Sciatic nerve (tissue), 2 donors: ENCODE measurements around the gene KSR2. TPM values are rescaled to one million over a fixed set of nuclear protein-coding genes. Genes with fewer than 3 reads are reported as not detected.

Experiments used
- ATAC-seq: fragments of 200-7000 bp; cut with Tn5 transposase; one replicate; pipeline ENCODE4 v1.9.1; 2020; ENCODE audit warnings: mild to moderate bottlenecking, moderate library complexity
- DNase-seq: peaks from one replicate; pipeline ENCODE4 v3.0.0-alpha.2; 2020; ENCODE audit warnings: low spot score
- intact Hi-C: fragments of 100-400 bp; cut with DNase I; formaldehyde crosslinking; loops from one replicate; pipeline ENCODE4 v1.14.2; 2022
- total RNA-seq: library from RNA; stranded (reverse); fragmentation: NEBNext Ultra II Directional; extraction: Animal tissue kit (Norgen Biotek cat#: 25700); gene quantifications from one replicate; pipeline ENCODE4 v1.2.1, GENCODE V29; 2021
- donor health status: DM: no; HTN: no; CAD: no.
- donor health status: DM: no; HTN: no; CAD: no.

KSR2 gene
- total RNA-seq, 1 donor from 2014 or later, result not detected

GRCh38 chr12:117622741-117623140, 346.0 kb downstream of the KSR2 start:
- intact Hi-C loops, result no loop called here
- ATAC-seq (no peak), DNase-seq (no peak)

- DNase-seq (no peak), ATAC-seq (no peak)
- intact Hi-C loops, result no loop called here
Observed at GRCh38 chr12:117622087-117622486, 346.7 kb downstream of the KSR2 start.

GRCh38 chr12:117607778-117608177, 361.0 kb downstream of the KSR2 start:
- intact Hi-C loops, result no loop called here
- DNase-seq (no peak), ATAC-seq (no peak)

- ATAC-seq, result no peak
- intact Hi-C loops, result no loop called here
- no peak for DNase-seq
Observed at GRCh38 chr12:117606945-117607344, 361.8 kb downstream of the KSR2 start.

GRCh38 chr12:117606024-117606423, 362.8 kb downstream of the KSR2 start:
- intact Hi-C loops, result no loop called here
- ATAC-seq (no peak), DNase-seq (no peak)

- no peak for ATAC-seq
Observed at GRCh38 chr12:117603316-117604113, 365.3 kb downstream of the KSR2 start.

GRCh38 chr12:117599849-117600248, 368.9 kb downstream of the KSR2 start:
- intact Hi-C loops, result no loop called here
- DNase-seq (no peak), ATAC-seq (no peak)

More at GRCh38 chr12:117603316-117604113, 365.3 kb downstream of the KSR2 start:
- DNase-seq, result no peak
- intact Hi-C loops, result no loop called here

GRCh38 chr12:117596968-117597367, 371.8 kb downstream of the KSR2 start:
- ATAC-seq, result no peak
- no peak for DNase-seq
- intact Hi-C loops, result no loop called here

- no peak for DNase-seq
- intact Hi-C loops, result no loop called here
Observed at GRCh38 chr12:117595751-117596150, 373.0 kb downstream of the KSR2 start.

GRCh38 chr12:117594481-117594880, 374.3 kb downstream of the KSR2 start:
- no peak for ATAC-seq
- intact Hi-C loops, result no loop called here

More at GRCh38 chr12:117595751-117596150, 373.0 kb downstream of the KSR2 start:
- ATAC-seq, result no peak

GRCh38 chr12:117593815-117594400, 374.9 kb downstream of the KSR2 start:
- DNase-seq (no peak), ATAC-seq (no peak)
- intact Hi-C loops, result no loop called here

More at GRCh38 chr12:117594481-117594880, 374.3 kb downstream of the KSR2 start:
- no peak for DNase-seq

- no peak for DNase-seq
Observed at GRCh38 chr12:117592588-117593305, 376.0 kb downstream of the KSR2 start.

GRCh38 chr12:117590999-117591398, 377.8 kb downstream of the KSR2 start:
- DNase-seq (no peak), ATAC-seq (no peak)

More at GRCh38 chr12:117592588-117593305, 376.0 kb downstream of the KSR2 start:
- intact Hi-C loops, result no loop called here
- no peak for ATAC-seq

GRCh38 chr12:117590386-117590785, 378.4 kb downstream of the KSR2 start:
- intact Hi-C loops, result no loop called here
- ATAC-seq (no peak), DNase-seq (no peak)

More at GRCh38 chr12:117590999-117591398, 377.8 kb downstream of the KSR2 start:
- intact Hi-C loops, result no loop called here

- DNase-seq, result no peak
- intact Hi-C loops, result no loop called here
- ATAC-seq, result no peak
Observed at GRCh38 chr12:117589021-117589420, 379.8 kb downstream of the KSR2 start.

GRCh38 chr12:117587631-117588287, 381.0 kb downstream of the KSR2 start:
- peak; percentile 66 for DNase-seq
- peak; percentile 65 for ATAC-seq
- intact Hi-C loops, result no loop called here

- intact Hi-C loops, result no loop called here
- ATAC-seq (no peak), DNase-seq (no peak)
Observed at GRCh38 chr12:117583677-117584225, 385.0 kb downstream of the KSR2 start.

GRCh38 chr12:117583092-117583491, 385.7 kb downstream of the KSR2 start:
- ATAC-seq (no peak), DNase-seq (no peak)
- intact Hi-C loops, result no loop called here
